ENCODE measurements around the gene LARP1B.
A peak's percentile ranks its signal among the peaks of the same experiment; 100 is the strongest.
"Not testable (repeated sequence)": the region's sequence is repeated elsewhere in the genome, so short reads cannot be mapped to it uniquely, and the experiment has no call there.

LARP1B gene

GRCh38 chr4:128060699-128061565 lies at the start of gene LARP1B:
LARP1B (plus strand) TSS chr4:128061312; CDS start chr4:128074952, 13,640 bp downstream.
- DNase-seq = peak; percentile 97 to 99 (median 99)

- DNase-seq = no peak
Observed at GRCh38 chr4:128025319-128025718, 35.8 kb upstream of the LARP1B start.

- DNase-seq = no peak
Observed at GRCh38 chr4:128029907-128030306, 31.2 kb upstream of the LARP1B start.

GRCh38 chr4:128031756-128032384 lies 29.2 kb upstream of the LARP1B start:
- no peak for DNase-seq

GRCh38 chr4:128039568-128039967 lies 21.5 kb upstream of the LARP1B start:
- no peak for DNase-seq

GRCh38 chr4:128047019-128047418 lies 14.1 kb upstream of the LARP1B start:
- not testable (repeated sequence) for DNase-seq

- not testable (repeated sequence) for DNase-seq
Observed at GRCh38 chr4:128047514-128047913, 13.6 kb upstream of the LARP1B start.

- DNase-seq = not testable (repeated sequence)
Observed at GRCh38 chr4:128051229-128051628, 9.9 kb upstream of the LARP1B start.

GRCh38 chr4:128054907-128055306 lies 6.2 kb upstream of the LARP1B start:
- DNase-seq = not testable (repeated sequence)

- not testable (repeated sequence) for DNase-seq
Observed at GRCh38 chr4:128055441-128056206, 5.5 kb upstream of the LARP1B start.

GRCh38 chr4:128056396-128056795 lies 4.7 kb upstream of the LARP1B start:
- no peak for DNase-seq

GRCh38 chr4:128060121-128060698 lies 902 bp upstream of the LARP1B start:
- peak in 1 of 3 donors; percentile 13 for DNase-seq

- DNase-seq = peak; percentile 64 to 86 (median 77)
Observed at GRCh38 chr4:128061566-128062536, 739 bp downstream of the LARP1B start.

GRCh38 chr4:128066453-128066820 lies 5.3 kb downstream of the LARP1B start:
- DNase-seq = not testable (repeated sequence)

- DNase-seq = peak in 2 of 3 donors; percentile 26 to 31
Observed at GRCh38 chr4:128068918-128069317, 7.8 kb downstream of the LARP1B start.

- DNase-seq = no peak
Observed at GRCh38 chr4:128076464-128076863, 15.4 kb downstream of the LARP1B start.

GRCh38 chr4:128095293-128095692 lies 34.2 kb downstream of the LARP1B start:
- not testable (repeated sequence) for DNase-seq

- no peak for DNase-seq
Observed at GRCh38 chr4:128107766-128108165, 46.7 kb downstream of the LARP1B start.

GRCh38 chr4:128123036-128123435 lies 61.9 kb downstream of the LARP1B start:
- no peak for DNase-seq

- DNase-seq = no peak
Observed at GRCh38 chr4:128130621-128131020, 69.5 kb downstream of the LARP1B start.

GRCh38 chr4:128134925-128135324 lies 73.8 kb downstream of the LARP1B start:
- DNase-seq = no peak

GRCh38 chr4:128135391-128135790 lies 74.3 kb downstream of the LARP1B start:
- DNase-seq = no peak
